ENCODE data around the gene CIAO2A. TPM values are rescaled to one million over a fixed set of nuclear protein-coding genes. Genes with fewer than 3 reads are reported as not detected.
"Not testable (repeated sequence)": the region's sequence is repeated elsewhere in the genome, so short reads cannot be mapped to it uniquely, and the experiment has no call there.

The CIAO2A gene
- polyA plus RNA-seq, 1 donor from 2014 or later: 156 TPM

DNA sequence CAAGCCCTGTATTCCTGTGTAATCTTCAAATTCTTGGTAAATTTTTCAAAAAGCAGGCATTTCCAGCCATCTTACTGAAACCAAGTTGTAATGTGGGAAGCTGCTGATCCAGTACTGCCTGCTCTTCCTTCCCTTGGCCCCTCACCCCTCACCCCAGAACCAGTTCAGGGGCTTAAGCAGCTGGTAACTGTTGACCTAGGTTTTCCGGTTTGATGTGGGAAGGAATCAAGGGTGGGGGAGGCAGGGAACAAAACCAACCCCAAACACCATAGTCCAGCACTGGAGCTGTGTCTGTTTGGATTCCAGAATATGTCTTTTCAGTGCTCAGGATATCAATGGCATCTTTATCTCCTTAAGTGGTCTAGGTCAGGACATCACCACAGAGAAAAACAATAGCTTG, 28.8 kb upstream of the CIAO2A start:
- TF ChIP-seq EP300 (conservative IDR thresholded peaks at IDR 0.05; ENCODE audit: poor library complexity, severe bottlenecking): no peak
- TF ChIP-seq, protein P1, sequence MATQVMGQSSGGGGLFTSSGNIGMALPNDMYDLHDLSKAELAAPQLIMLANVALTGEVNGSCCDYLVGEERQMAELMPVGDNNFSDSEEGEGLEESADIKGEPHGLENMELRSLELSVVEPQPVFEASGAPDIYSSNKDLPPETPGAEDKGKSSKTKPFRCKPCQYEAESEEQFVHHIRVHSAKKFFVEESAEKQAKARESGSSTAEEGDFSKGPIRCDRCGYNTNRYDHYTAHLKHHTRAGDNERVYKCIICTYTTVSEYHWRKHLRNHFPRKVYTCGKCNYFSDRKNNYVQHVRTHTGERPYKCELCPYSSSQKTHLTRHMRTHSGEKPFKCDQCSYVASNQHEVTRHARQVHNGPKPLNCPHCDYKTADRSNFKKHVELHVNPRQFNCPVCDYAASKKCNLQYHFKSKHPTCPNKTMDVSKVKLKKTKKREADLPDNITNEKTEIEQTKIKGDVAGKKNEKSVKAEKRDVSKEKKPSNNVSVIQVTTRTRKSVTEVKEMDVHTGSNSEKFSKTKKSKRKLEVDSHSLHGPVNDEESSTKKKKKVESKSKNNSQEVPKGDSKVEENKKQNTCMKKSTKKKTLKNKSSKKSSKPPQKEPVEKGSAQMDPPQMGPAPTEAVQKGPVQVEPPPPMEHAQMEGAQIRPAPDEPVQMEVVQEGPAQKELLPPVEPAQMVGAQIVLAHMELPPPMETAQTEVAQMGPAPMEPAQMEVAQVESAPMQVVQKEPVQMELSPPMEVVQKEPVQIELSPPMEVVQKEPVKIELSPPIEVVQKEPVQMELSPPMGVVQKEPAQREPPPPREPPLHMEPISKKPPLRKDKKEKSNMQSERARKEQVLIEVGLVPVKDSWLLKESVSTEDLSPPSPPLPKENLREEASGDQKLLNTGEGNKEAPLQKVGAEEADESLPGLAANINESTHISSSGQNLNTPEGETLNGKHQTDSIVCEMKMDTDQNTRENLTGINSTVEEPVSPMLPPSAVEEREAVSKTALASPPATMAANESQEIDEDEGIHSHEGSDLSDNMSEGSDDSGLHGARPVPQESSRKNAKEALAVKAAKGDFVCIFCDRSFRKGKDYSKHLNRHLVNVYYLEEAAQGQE (IDR thresholded peaks at IDR 0.05; ENCODE audit: borderline replicate concordance): no peak
- TF ChIP-seq SMC3 (conservative IDR thresholded peaks at IDR 0.05; ENCODE audit: poor library complexity): no peak
- TF ChIP-seq EZH2 (IDR thresholded peaks at IDR 0.05; ENCODE audit: borderline replicate concordance, insufficient read depth, low read length, poor library complexity, severe bottlenecking): no peak
- no peak for TF ChIP-seq MXI1 (conservative IDR thresholded peaks at IDR 0.05; ENCODE audit: poor library complexity, severe bottlenecking)
- TF ChIP-seq TAF1 (IDR thresholded peaks at IDR 0.05; ENCODE audit: low read depth): no peak
- TF ChIP-seq, protein P2, sequence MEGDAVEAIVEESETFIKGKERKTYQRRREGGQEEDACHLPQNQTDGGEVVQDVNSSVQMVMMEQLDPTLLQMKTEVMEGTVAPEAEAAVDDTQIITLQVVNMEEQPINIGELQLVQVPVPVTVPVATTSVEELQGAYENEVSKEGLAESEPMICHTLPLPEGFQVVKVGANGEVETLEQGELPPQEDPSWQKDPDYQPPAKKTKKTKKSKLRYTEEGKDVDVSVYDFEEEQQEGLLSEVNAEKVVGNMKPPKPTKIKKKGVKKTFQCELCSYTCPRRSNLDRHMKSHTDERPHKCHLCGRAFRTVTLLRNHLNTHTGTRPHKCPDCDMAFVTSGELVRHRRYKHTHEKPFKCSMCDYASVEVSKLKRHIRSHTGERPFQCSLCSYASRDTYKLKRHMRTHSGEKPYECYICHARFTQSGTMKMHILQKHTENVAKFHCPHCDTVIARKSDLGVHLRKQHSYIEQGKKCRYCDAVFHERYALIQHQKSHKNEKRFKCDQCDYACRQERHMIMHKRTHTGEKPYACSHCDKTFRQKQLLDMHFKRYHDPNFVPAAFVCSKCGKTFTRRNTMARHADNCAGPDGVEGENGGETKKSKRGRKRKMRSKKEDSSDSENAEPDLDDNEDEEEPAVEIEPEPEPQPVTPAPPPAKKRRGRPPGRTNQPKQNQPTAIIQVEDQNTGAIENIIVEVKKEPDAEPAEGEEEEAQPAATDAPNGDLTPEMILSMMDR (IDR thresholded peaks at IDR 0.05; ENCODE audit: poor library complexity, severe bottlenecking): no peak
- no peak for TF ChIP-seq POLR2AphosphoS5 (IDR thresholded peaks at IDR 0.05)
- TF ChIP-seq RAD21 (conservative IDR thresholded peaks at IDR 0.05): no peak
- peaks cover 6% of the 10 kb centered on the region for H3K36me3 ChIP-seq (ENCODE audit: insufficient read depth, low read length)

DNA sequence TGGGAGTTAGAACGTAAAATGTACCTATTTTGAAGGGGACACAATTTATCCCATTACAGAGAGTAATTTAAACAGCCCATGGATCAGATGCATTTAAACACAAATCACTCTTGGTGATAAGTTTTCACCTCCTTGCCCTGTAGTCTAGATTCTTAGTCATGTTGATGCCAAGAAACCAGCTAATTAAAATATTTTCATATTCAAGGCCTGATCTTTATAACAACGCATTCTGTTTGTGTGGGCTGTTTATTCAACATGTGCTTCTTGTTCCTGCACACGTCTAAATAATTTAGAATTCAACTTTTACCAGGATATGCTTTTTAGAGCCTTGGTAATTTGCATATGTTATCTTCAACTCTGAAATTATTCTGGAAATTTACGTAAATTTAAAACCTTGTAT, 28.0 kb upstream of the CIAO2A start:
- Histone ChIP-seq H3K27me3 (ENCODE audit: insufficient read depth, low read depth, low read length) (no peaks in the 10 kb centered on the region), H3K9me3 (ENCODE audit: low read length) (no peaks in the 10 kb centered on the region), H3K4me2 (ENCODE audit: low read length) (no peak overlapping the region), H3K79me2 (replicated peaks; ENCODE audit: insufficient read depth, low read length) (no peaks in the 10 kb centered on the region), H3K36me3 (ENCODE audit: insufficient read depth, low read length) (peaks cover 6% of the 10 kb centered on the region), H3K9ac (ENCODE audit: low read length) (no peak overlapping the region), H3K27ac (ENCODE audit: low read length) (no peak overlapping the region), H3K4me3 (ENCODE audit: low read length) (no peak overlapping the region), H3F3A (ENCODE audit: insufficient read depth, low read length, poor library complexity, severe bottlenecking) (no peaks in the 10 kb centered on the region), H2AFZ (ENCODE audit: low read depth, low read length) (no peak overlapping the region), H4K20me1 (ENCODE audit: insufficient read depth) (no peaks in the 10 kb centered on the region), H3K9me2 (ENCODE audit: insufficient read depth, low read length) (no peaks in the 10 kb centered on the region)
- TF ChIP-seq, protein P1 (IDR thresholded peaks at IDR 0.05; ENCODE audit: borderline replicate concordance): no peak
- TF ChIP-seq TAF1 (IDR thresholded peaks at IDR 0.05; ENCODE audit: low read depth) (no peak), POLR2AphosphoS5 (IDR thresholded peaks at IDR 0.05) (no peak)
- TF ChIP-seq, protein P2 (IDR thresholded peaks at IDR 0.05; ENCODE audit: poor library complexity, severe bottlenecking): no peak

More for the DNA sequence above, 28.8 kb upstream of the CIAO2A start:
- Histone ChIP-seq H3K27me3 (ENCODE audit: insufficient read depth, low read depth, low read length) (no peaks in the 10 kb centered on the region), H3K9me2 (ENCODE audit: insufficient read depth, low read length) (no peaks in the 10 kb centered on the region), H2AFZ (ENCODE audit: low read depth, low read length) (no peak overlapping the region), H3K4me2 (ENCODE audit: low read length) (no peak overlapping the region), H3K9me3 (ENCODE audit: low read length) (no peaks in the 10 kb centered on the region), H3K9ac (ENCODE audit: low read length) (no peak overlapping the region), H3F3A (ENCODE audit: insufficient read depth, low read length, poor library complexity, severe bottlenecking) (no peaks in the 10 kb centered on the region), H3K27ac (ENCODE audit: low read length) (no peak overlapping the region), H4K20me1 (ENCODE audit: insufficient read depth) (no peaks in the 10 kb centered on the region), H3K79me2 (replicated peaks; ENCODE audit: insufficient read depth, low read length) (no peaks in the 10 kb centered on the region), H3K4me3 (ENCODE audit: low read length) (no peak overlapping the region)

DNA sequence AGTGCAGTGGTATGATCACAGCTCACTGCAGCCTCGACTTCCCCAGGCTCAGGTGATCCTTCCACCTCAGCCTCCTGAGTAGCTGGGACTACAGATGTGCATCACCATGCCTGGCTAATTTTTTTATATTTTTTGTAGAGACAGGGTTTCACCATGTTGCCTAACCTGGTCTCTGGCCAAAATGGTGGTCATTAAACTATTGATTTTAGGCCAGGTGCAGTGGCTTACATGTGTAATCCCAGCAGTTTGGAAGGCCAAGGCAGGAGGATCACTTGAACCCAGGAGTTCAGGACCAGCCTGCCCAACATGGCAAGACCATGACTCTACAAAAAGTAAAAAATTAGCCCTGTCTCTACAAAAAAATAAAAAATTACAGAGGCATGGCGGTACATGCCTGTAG, 26.7 kb upstream of the CIAO2A start:
- H4K20me1 ChIP-seq (ENCODE audit: insufficient read depth); H3K79me2 ChIP-seq (replicated peaks; ENCODE audit: insufficient read depth, low read length); H3K9me3 ChIP-seq (ENCODE audit: low read length); H3K4me3 ChIP-seq (ENCODE audit: low read length); H3K4me2 ChIP-seq (ENCODE audit: low read length); H3K27ac ChIP-seq (ENCODE audit: low read length); H3F3A ChIP-seq (ENCODE audit: insufficient read depth, low read length, poor library complexity, severe bottlenecking); H3K36me3 ChIP-seq (ENCODE audit: insufficient read depth, low read length); H3K27me3 ChIP-seq (ENCODE audit: insufficient read depth, low read depth, low read length); H3K9ac ChIP-seq (ENCODE audit: low read length); H3K9me2 ChIP-seq (ENCODE audit: insufficient read depth, low read length); H2AFZ ChIP-seq (ENCODE audit: low read depth, low read length): not testable (repeated sequence)

All from neural cell (in vitro differentiated cells).